Measurements from ENCODE around the gene ALDH1A3. TPM values are rescaled to one million over a fixed set of nuclear protein-coding genes. Genes with fewer than 3 reads are reported as not detected.

Gene ALDH1A3
- total and polyA plus RNA-seq, 2 of the 13 experiments (the other 11 are each of a cell fraction or from before 2014, with no cell fraction given), result not detected

DNA sequence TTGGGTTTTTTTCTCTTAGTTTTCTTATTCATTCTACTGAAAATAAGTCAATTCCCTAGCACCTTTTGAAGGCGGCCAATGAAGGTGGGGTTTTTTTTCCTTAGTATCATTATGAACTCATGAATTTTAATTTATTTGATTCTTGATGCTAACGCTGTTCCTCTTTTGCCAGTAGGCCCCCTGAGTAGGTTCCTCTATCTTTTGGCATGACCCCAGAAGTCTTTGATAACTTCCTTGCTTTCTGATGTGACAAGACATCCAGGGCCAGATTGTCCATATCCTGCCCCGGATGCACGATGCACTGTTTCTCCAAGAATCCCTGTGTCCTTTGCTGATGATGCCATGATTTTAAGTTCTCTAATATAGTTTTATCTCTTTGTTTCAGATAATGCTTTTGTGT, 60.2 kb downstream of the ALDH1A3 start (continued):
- TF ChIP-seq SMAD1 (CRISPR knock-in tag; IDR thresholded peaks at IDR 0.05; ENCODE audit: borderline replicate concordance, low read depth), result no peak
- TF ChIP-seq ZNF180 (CRISPR knock-in tag; IDR thresholded peaks at IDR 0.05; ENCODE audit: borderline replicate concordance, low read depth), result no peak
- TF ChIP-seq ZNF749 (CRISPR knock-in tag; IDR thresholded peaks at IDR 0.05; ENCODE audit: borderline replicate concordance), result no peak
- TF ChIP-seq, protein P1, sequence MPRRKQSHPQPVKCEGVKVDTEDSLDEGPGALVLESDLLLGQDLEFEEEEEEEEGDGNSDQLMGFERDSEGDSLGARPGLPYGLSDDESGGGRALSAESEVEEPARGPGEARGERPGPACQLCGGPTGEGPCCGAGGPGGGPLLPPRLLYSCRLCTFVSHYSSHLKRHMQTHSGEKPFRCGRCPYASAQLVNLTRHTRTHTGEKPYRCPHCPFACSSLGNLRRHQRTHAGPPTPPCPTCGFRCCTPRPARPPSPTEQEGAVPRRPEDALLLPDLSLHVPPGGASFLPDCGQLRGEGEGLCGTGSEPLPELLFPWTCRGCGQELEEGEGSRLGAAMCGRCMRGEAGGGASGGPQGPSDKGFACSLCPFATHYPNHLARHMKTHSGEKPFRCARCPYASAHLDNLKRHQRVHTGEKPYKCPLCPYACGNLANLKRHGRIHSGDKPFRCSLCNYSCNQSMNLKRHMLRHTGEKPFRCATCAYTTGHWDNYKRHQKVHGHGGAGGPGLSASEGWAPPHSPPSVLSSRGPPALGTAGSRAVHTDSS (CRISPR knock-in tag; conservative IDR thresholded peaks at IDR 0.05), result no peak
- TF ChIP-seq, protein P2, sequence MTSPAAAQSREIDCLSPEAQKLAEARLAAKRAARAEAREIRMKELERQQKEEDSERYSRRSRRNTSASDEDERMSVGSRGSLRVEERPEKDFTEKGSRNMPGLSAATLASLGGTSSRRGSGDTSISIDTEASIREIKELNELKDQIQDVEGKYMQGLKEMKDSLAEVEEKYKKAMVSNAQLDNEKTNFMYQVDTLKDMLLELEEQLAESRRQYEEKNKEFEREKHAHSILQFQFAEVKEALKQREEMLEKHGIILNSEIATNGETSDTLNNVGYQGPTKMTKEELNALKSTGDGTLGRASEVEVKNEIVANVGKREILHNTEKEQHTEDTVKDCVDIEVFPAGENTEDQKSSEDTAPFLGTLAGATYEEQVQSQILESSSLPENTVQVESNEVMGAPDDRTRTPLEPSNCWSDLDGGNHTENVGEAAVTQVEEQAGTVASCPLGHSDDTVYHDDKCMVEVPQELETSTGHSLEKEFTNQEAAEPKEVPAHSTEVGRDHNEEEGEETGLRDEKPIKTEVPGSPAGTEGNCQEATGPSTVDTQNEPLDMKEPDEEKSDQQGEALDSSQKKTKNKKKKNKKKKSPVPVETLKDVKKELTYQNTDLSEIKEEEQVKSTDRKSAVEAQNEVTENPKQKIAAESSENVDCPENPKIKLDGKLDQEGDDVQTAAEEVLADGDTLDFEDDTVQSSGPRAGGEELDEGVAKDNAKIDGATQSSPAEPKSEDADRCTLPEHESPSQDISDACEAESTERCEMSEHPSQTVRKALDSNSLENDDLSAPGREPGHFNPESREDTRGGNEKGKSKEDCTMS (CRISPR knock-in tag; conservative IDR thresholded peaks at IDR 0.05), result no peak

DNA sequence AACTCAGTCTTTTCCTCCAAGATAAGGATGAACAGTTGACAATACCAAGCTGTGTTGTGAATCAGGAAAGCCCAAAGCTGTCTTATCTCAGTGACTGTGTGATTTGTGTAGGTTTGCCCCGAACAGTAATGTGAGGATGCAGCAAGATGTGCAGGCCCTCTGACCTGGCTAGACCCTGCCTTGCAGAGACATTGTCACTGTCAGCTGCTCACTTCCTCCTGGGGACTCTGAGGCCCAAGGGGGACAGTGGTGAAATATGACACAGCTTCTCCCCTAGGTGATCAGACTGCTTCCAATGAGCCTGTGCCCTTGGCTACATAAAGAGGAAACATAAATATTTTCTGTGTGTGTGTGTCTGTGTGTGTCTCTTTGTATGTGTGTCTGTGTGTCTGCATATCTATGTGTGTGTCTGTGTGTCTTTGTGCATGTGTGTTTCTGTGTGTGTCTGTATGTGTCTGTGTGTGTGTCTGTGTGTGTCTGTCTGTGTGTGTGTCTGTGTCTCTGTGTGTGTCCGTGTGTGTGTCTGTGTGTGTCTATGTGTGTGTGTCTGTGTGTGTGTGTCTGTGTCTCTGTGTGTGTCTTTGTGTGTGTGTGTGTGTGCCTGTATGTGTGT, 61.2 kb downstream of the ALDH1A3 start:
- Histone ChIP-seq H3K9ac (ENCODE audit: insufficient read depth, low read depth, low read length) (no peak overlapping the region), H3K79me2 (ENCODE audit: insufficient read depth, low read length) (no peaks in the 10 kb centered on the region), H3K36me3 (replicated peaks in 1 of 2; ENCODE audit: control insufficient read depth in 1 of 2, insufficient read depth in 2 of 2, low read length in 2 of 2) (no peaks in the 10 kb centered on the region), H3K27ac (ENCODE audit: extremely low read length, insufficient read depth, low read length) (no peak overlapping the region), H3K4me1 (ENCODE audit: insufficient read depth, low read length) (no peaks in the 10 kb centered on the region), H4K20me1 (ENCODE audit: insufficient read depth, low read length) (no peaks in the 10 kb centered on the region), H3K4me2 (ENCODE audit: low read depth, low read length) (no peak overlapping the region), H3K9me3 (ENCODE audit: low read length) (no peaks in the 10 kb centered on the region), H3K4me3 (replicated peaks in 1 of 3; ENCODE audit: insufficient read depth in 1 of 3, low read depth in 2 of 3, low read length in 3 of 3) (no peak overlapping the region), H2AFZ (ENCODE audit: low read length) (no peak overlapping the region), H3K27me3 (ENCODE audit: control insufficient read depth in 1 of 2, insufficient read depth in 2 of 2, low read length in 2 of 2) (peaks cover 1 to 50% of the 10 kb centered on the region in 2 experiments; a peak in 4 of 5 replicates)
- peak; percentile 49 for FAIRE-seq
- no TSS peak for BruUV-seq (replicated peaks)
- no peak for ATAC-seq
- 0% methylated on average over 1 of the region's 2 CpGs for WGBS (ENCODE audit: low lambda C conversion rate)
- intact Hi-C loops (cut with micrococcal nuclease; ENCODE audit: unreplicated experiment) (no loop called here), in situ Hi-C loops (cut with HindIII; ENCODE audit: extremely low pct_ligation_motif_present, low pct_unique_long_range_greater_than_20kb) (no loop called here)
- POLR2A ChIA-PET, result no interaction called here
- CTCF ChIA-PET (ENCODE audit: low intra/inter-chr PET ratio, low total read pairs), result no interaction called here
- DNase-seq (ENCODE audit: low spot score), result no peak
- TF ChIP-seq STAT5B (CRISPR knock-in tag; IDR thresholded peaks at IDR 0.05) (no peak), ZNF569 (CRISPR knock-in tag; IDR thresholded peaks at IDR 0.05; ENCODE audit: borderline replicate concordance) (no peak), SMARCC2 (IDR thresholded peaks at IDR 0.05) (no peak), ZSCAN30 (CRISPR knock-in tag; IDR thresholded peaks at IDR 0.05) (no peak), ZNF12 (CRISPR knock-in tag; IDR thresholded peaks at IDR 0.05) (no peak), CEBPB (IDR thresholded peaks at IDR 0.05; ENCODE audit: borderline replicate concordance, low read depth, low read length) (no peak), XRCC5 (optimal IDR thresholded peaks at IDR 0.05; ENCODE audit: low read length) (no peak), MED8 (CRISPR knock-in tag; IDR thresholded peaks at IDR 0.05; ENCODE audit: insufficient replicate concordance) (no peak), TEAD2 (CRISPR knock-in tag; IDR thresholded peaks at IDR 0.05) (no peak), TBP (CRISPR knock-in tag; IDR thresholded peaks at IDR 0.05) (no peak), SIX1 (CRISPR knock-in tag; IDR thresholded peaks at IDR 0.05; ENCODE audit: borderline replicate concordance) (no peak), KMT2A (CRISPR knock-in tag; IDR thresholded peaks at IDR 0.05) (no peak), NR2F1 (CRISPR knock-in tag; IDR thresholded peaks at IDR 0.05) (no peak), SUZ12 (IDR thresholded peaks at IDR 0.05; ENCODE audit: low read depth, low read length) (no peak)
- TF ChIP-seq, protein P3, sequence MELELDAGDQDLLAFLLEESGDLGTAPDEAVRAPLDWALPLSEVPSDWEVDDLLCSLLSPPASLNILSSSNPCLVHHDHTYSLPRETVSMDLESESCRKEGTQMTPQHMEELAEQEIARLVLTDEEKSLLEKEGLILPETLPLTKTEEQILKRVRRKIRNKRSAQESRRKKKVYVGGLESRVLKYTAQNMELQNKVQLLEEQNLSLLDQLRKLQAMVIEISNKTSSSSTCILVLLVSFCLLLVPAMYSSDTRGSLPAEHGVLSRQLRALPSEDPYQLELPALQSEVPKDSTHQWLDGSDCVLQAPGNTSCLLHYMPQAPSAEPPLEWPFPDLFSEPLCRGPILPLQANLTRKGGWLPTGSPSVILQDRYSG (CRISPR knock-in tag; IDR thresholded peaks at IDR 0.05), result no peak
